Measurements from ENCODE around the gene ENPP6. TPM values are rescaled to one million over a fixed set of nuclear protein-coding genes. Genes with fewer than 3 reads are reported as not detected.

The ENPP6 gene
- total RNA-seq, 1 donor from 2014 or later, result not detected

DNA sequence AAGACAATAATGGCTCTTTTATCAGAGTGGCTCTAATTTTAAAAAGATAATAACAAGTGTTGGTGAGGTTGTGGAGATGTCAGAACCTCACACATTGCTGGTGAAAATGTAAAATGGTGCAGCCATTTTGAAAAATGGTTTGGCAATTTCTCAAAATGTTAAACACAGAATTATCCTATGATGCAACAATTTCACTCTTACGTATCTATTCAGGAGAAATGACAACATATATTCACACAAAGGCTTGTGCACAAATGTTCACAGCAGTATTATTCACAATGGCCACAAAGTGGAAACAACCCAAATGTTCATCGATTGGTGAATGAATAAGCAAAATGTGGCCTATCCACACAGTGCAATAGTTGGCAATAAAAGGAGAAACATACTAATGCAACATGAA lies 24.7 kb downstream of the ENPP6 start:
- peaks cover 6% of the 10 kb centered on the region for H3K36me3 Mint-ChIP-seq (ENCODE audit: unreplicated experiment)
- H3K27me3 Mint-ChIP-seq (ENCODE audit: unreplicated experiment), result no peaks in the 10 kb centered on the region
- H3K4me1 Mint-ChIP-seq (ENCODE audit: low read depth, unreplicated experiment), result no peaks in the 10 kb centered on the region
- no peak overlapping the region for H3K27ac Mint-ChIP-seq (ENCODE audit: unreplicated experiment)
- no peak for DNase-seq
- H3K4me3 Mint-ChIP-seq (ENCODE audit: unreplicated experiment), result no peak overlapping the region
- peaks cover 3% of the 10 kb centered on the region for H3K9me3 Mint-ChIP-seq (ENCODE audit: unreplicated experiment)
- TF ChIP-seq, protein P1, sequence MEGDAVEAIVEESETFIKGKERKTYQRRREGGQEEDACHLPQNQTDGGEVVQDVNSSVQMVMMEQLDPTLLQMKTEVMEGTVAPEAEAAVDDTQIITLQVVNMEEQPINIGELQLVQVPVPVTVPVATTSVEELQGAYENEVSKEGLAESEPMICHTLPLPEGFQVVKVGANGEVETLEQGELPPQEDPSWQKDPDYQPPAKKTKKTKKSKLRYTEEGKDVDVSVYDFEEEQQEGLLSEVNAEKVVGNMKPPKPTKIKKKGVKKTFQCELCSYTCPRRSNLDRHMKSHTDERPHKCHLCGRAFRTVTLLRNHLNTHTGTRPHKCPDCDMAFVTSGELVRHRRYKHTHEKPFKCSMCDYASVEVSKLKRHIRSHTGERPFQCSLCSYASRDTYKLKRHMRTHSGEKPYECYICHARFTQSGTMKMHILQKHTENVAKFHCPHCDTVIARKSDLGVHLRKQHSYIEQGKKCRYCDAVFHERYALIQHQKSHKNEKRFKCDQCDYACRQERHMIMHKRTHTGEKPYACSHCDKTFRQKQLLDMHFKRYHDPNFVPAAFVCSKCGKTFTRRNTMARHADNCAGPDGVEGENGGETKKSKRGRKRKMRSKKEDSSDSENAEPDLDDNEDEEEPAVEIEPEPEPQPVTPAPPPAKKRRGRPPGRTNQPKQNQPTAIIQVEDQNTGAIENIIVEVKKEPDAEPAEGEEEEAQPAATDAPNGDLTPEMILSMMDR (IDR thresholded peaks at IDR 0.05; ENCODE audit: partially characterized antibody, unreplicated experiment), result no peak

DNA sequence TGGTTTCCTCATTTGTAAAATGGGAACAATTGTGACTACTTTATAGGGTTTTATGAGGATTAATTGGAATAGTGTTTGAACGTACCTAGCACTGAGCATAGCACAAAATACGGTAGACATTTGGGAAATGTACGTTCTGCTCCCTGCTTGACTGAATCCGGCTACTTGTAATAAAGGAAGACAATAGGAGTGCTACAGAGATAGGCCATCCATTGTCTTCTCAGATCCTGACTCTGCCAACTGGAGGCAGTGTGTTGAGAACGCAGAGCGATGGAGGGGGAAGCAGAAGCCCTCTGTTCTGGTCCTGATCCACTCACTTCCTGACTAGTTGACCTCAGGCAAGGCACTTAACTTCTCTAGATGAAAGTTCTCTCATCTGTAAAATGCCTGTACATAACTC lies 26.4 kb downstream of the ENPP6 start:
- H3K27ac Mint-ChIP-seq (ENCODE audit: unreplicated experiment), result no peak overlapping the region
- DNase-seq, result no peak
- peaks cover 4% of the 10 kb centered on the region for H3K9me3 Mint-ChIP-seq (ENCODE audit: unreplicated experiment)
- H3K4me3 Mint-ChIP-seq (ENCODE audit: unreplicated experiment), result no peak overlapping the region
- H3K27me3 Mint-ChIP-seq (ENCODE audit: unreplicated experiment), result no peaks in the 10 kb centered on the region
- peaks cover 12% of the 10 kb centered on the region for H3K36me3 Mint-ChIP-seq (ENCODE audit: unreplicated experiment)
- H3K4me1 Mint-ChIP-seq (ENCODE audit: low read depth, unreplicated experiment), result no peaks in the 10 kb centered on the region
- TF ChIP-seq, protein P1 (IDR thresholded peaks at IDR 0.05; ENCODE audit: partially characterized antibody, unreplicated experiment), result no peak

DNA sequence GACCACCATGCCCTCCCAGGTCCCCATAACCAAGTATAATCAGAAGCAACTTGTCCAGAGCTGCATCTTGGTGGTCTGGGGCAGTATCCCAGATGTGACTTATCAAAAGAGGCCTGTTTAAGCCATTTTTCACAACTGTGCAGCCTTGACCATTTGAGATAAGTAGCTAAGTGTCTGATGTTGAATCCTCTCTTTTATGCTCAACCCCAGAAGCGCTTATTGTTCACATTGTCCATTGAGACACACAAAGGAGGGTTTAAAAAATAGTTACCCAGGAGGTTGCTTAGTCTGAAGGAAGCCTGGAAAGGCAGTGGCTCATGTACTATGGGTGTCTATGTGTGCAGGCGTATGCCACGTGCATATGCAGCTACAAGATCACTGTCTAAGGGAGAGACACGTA lies 27.0 kb downstream of the ENPP6 start:
- H3K4me3 Mint-ChIP-seq (ENCODE audit: unreplicated experiment), result no peak overlapping the region
- H3K27ac Mint-ChIP-seq (ENCODE audit: unreplicated experiment), result no peak overlapping the region
- H3K9me3 Mint-ChIP-seq (ENCODE audit: unreplicated experiment), result peaks cover 4% of the 10 kb centered on the region
- TF ChIP-seq, protein P1 (IDR thresholded peaks at IDR 0.05; ENCODE audit: partially characterized antibody, unreplicated experiment), result no peak
- no peak for DNase-seq
- peaks cover 14% of the 10 kb centered on the region for H3K36me3 Mint-ChIP-seq (ENCODE audit: unreplicated experiment)
- no peaks in the 10 kb centered on the region for H3K27me3 Mint-ChIP-seq (ENCODE audit: unreplicated experiment)
- no peaks in the 10 kb centered on the region for H3K4me1 Mint-ChIP-seq (ENCODE audit: low read depth, unreplicated experiment)

DNA sequence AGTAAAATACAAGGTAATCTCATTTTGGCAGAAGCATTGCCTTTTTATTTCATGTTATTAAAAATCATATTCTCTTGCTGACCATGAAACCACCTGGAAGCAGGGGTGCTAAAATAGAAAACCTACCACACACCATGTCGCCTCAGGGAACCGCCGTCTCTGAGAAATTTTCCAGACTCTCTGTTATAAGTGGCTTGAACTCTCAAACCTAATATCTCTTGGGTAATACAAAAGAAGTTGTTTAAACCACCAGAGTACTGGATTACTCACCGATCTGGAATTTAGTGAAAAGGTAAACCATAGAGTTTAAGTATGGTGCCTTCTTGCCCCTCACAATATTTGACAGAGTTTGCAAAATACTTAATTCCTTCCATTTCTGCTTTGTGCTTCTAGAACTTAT lies 27.7 kb downstream of the ENPP6 start:
- H3K4me1 Mint-ChIP-seq (ENCODE audit: low read depth, unreplicated experiment), result no peaks in the 10 kb centered on the region
- no peaks in the 10 kb centered on the region for H3K27me3 Mint-ChIP-seq (ENCODE audit: unreplicated experiment)
- H3K9me3 Mint-ChIP-seq (ENCODE audit: unreplicated experiment), result peaks cover 4% of the 10 kb centered on the region
- TF ChIP-seq, protein P1 (IDR thresholded peaks at IDR 0.05; ENCODE audit: partially characterized antibody, unreplicated experiment), result no peak
- no peak overlapping the region for H3K4me3 Mint-ChIP-seq (ENCODE audit: unreplicated experiment)
- H3K27ac Mint-ChIP-seq (ENCODE audit: unreplicated experiment), result no peak overlapping the region
- H3K36me3 Mint-ChIP-seq (ENCODE audit: unreplicated experiment), result peaks cover 14% of the 10 kb centered on the region
- DNase-seq, result no peak

DNA sequence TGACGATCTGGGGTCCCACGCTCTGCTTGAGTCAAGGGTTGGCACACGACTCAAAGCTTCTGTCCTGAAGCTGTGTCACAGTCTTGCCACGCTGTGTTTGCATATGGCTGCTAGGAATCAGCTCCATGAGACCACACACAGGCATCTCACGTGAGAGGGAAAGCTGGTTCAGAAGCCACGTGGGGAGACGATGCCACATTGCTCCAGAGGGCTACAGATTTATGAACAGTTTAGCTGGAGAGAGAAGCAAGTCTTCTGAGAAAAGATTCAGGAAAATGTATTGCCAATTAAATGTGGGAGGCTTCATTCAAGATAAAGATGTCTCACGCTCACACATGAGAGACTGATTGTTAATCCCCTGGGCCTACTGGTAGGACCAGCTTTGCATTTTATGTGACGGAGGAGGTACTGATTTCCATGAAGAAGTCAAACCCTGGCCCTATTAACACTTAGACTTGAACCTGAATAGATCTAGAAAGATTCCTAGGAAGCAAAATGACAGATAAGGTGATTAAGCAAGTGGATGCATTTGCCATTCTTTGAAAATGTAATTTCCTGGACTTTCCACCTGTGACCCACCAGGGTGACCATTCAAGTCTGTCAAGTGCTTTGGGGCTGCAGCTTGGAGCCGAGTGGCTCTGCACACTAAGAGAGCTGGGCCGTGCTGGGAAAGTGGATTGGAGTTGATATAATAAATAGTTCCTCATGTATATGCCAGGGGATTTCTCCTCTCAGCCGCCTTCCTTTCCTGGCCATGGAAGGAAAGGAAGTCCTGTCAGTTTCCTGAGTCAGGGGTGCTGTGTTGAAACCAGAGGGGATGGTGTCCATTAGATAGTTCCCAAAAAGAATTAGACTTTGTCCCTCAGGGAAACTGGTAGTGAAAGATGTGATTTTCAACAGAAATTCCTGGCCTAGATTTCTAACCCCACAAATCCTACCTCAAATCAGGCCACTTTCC lies 29.0 kb downstream of the ENPP6 start:
- Mint-ChIP-seq H3K9me3 (ENCODE audit: unreplicated experiment) (peaks cover 4% of the 10 kb centered on the region), H3K27me3 (ENCODE audit: unreplicated experiment) (peaks cover 1% of the 10 kb centered on the region), H3K4me3 (ENCODE audit: unreplicated experiment) (no peak overlapping the region), H3K36me3 (ENCODE audit: unreplicated experiment) (peaks cover 8% of the 10 kb centered on the region), H3K27ac (ENCODE audit: unreplicated experiment) (no peak overlapping the region), H3K4me1 (ENCODE audit: low read depth, unreplicated experiment) (no peaks in the 10 kb centered on the region)
- no peak for DNase-seq
- TF ChIP-seq, protein P1 (IDR thresholded peaks at IDR 0.05; ENCODE audit: partially characterized antibody, unreplicated experiment), result no peak
